NOMO-1 (cell line): Measurements from ENCODE around the gene TSPAN9.

ENCODE experiments used
- DNase-seq, 2 experiments: peaks; one replicate each; lab custom pipeline; 2025; ENCODE audit not compliant: unreplicated experiment in 2 of 2; lab: John Stamatoyannopoulos, UW

Gene TSPAN9

GRCh38 chr12:3178671-3179313 lies 101.6 kb downstream of the TSPAN9 start:
- DNase-seq: no peak

- DNase-seq: no peak
Measured at GRCh38 chr12:3179731-3180130, 102.6 kb downstream of the TSPAN9 start.

GRCh38 chr12:3182426-3182825 lies 105.2 kb downstream of the TSPAN9 start:
- no peak for DNase-seq

DNA sequence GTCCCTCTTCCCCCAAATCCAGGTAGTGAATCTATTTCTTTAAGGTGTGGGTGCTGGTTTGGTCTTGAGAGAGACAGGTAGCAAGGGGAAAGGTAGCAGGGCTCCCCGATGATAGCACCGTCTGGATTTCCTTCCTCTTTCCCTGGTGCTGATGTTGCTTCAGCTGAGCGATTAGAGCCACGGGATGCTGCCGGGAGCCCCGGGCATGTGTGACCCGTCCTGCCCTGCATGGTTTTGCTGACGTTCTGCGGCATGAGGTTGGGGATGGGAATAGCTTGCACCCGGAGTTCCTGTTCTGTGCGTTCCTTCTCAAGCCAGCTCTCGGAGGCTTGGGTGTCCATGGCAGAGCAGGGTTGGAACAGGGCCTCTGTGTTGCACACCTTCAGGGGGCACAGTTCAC lies 107.3 kb downstream of the TSPAN9 start:
- no peak for DNase-seq

- DNase-seq: no peak
Measured at GRCh38 chr12:3185260-3185870, 108.2 kb downstream of the TSPAN9 start.

- no peak for DNase-seq
Measured at GRCh38 chr12:3186546-3187215, 109.5 kb downstream of the TSPAN9 start.

- DNase-seq: no peak
Measured at GRCh38 chr12:3187846-3188770, 110.9 kb downstream of the TSPAN9 start.

DNA sequence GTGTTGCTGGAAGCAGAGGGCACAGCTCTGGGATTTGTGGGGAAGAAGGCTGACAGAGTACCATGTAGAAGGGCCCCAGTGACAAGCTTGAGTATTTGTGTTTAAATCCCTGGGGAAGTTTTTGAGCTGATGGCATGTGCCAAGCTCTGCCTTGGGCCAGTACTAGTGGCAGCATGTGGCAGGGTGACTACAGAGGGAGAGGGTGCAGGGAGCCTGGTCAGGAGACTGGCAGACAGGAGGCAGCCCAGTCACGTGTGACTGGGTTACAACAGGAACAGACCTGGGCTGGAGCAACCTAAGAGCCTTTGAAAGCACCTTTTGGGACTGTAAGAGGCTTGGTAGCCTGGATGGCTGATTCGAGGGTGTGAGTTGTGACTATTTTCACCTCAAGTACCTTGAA lies 112.1 kb downstream of the TSPAN9 start:
- DNase-seq: no peak

GRCh38 chr12:3190101-3190500 lies 112.9 kb downstream of the TSPAN9 start:
- DNase-seq: no peak

GRCh38 chr12:3191450-3191849 lies 114.3 kb downstream of the TSPAN9 start:
- DNase-seq: no peak

GRCh38 chr12:3192221-3192620 lies 115.0 kb downstream of the TSPAN9 start:
- DNase-seq: no peak

GRCh38 chr12:3193131-3193530 lies 116.0 kb downstream of the TSPAN9 start:
- DNase-seq: no peak

DNA sequence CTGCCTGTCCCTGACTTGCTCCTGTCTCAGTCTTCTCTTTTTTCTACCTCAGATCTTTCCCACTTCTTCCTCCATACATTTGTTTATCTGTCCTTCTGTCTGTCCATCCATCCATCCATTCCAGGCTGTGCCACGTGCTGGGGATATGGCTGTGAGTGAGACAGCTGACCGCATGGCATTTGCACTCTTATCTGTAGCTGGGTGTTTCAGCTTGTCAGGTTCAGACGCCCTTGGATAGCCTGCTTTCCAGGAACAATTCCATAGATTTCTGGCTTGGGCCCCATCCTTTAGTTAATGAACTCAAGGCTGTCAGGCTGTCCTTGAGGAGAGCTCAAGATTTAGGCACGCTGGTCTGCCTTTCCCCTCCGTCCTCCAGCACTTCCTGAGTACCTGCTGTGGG lies 116.6 kb downstream of the TSPAN9 start:
- no peak for DNase-seq

GRCh38 chr12:3195337-3195736 lies 118.2 kb downstream of the TSPAN9 start:
- DNase-seq: no peak

DNA sequence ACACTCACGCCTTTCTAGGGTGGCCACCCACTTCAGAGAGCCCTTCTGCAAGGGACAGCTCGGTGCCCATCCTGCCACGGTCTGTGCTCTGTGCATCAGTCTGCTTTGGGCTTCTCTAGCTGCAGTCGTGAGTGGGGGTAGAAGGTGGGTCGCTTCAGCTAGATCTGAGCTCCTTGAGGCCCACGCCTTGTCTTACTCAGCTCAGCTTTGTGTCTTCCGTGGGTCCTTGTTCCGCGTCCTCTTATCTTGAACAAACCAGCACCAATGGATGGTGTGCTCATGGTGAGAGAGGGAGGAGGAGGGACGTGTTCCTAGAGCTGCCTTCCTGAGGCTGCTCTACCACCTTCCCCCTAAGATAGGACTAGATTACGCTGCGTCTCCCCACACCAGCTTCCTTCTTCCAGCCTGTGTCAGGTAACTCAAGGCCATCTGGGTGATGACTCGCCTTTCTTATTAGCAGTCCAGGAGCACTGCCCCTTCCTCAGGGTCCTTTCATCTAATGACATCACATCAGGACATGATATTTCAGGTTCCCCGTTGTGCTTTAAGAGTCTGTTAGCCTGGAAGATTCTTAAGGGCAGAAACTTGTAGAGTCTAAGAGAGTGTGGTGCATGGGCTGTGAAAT lies 118.8 kb downstream of the TSPAN9 start:
- no peak for DNase-seq

DNA sequence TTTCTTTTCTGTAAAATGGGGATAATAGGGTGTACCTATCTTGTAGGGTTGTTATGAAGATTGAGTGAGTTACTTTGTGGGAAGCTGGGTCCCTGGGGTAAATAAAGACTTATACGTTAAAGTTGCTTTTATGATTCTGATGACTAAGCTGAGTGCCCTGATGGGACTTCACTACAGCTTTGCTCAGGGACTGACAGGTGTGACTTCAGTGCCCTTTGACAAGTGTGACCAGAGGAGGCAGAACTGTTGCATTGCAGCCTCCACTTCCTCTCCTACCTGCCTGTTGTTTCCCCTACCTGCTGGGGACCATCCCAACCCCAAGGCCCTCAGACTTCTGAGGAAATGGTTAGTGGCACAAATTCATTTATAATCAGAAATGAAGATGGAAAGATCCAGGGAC lies 119.3 kb downstream of the TSPAN9 start:
- DNase-seq: no peak

DNA sequence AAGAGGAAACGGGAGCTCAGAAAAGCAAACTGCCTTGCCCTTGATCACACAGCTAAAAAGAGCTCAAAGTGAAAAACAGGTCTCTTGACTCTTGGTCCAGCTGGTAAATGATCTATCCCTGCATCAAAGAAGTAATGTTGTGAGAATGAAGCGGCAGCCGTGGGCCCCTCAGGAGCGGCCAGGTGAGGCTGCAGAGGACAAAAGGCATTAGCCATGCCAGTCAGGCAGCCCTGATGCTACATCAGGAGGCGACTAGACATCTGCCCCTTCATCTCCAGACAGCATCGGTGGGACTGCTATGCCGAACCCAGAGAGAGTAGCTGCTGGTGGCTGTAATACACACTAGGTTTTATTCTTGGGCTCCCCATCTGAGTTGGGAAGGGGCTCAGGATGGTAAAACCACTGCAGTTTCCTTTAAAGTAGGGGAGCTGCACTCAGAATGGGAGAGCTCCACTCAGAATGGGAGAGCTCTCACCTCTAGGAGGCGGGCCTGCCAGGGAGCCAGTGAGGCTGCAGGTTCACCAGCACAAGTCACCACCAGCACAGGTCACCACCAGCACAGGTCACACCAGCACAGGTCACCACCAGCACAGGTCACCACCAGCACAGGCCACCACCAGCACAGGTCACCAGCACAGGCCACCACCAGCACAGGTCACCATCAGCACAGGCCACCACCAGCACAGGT lies 120.1 kb downstream of the TSPAN9 start:
- no peak for DNase-seq

- DNase-seq: no peak
Measured at GRCh38 chr12:3199551-3200031, 122.4 kb downstream of the TSPAN9 start.

- no peak for DNase-seq
Measured at GRCh38 chr12:3200032-3200617, 122.9 kb downstream of the TSPAN9 start.

GRCh38 chr12:3200814-3201233 lies 123.6 kb downstream of the TSPAN9 start:
- DNase-seq: no peak
